Skeletal muscle satellite cell (primary cell): ENCODE measurements around the gene SCG2.
"Not testable (repeated sequence)": the region's sequence is repeated elsewhere in the genome, so short reads cannot be mapped to it uniquely, and the experiment has no call there.

ENCODE experiments used
- H3K27me3 ChIP-seq: 2 replicates; pipeline ENCODE4 v1.7.0; 2013; ENCODE audit warnings: low read length; ENCODE audit not compliant: control insufficient read depth, insufficient read depth
- H3K36me3 ChIP-seq: 2 replicates; pipeline ENCODE4 v1.7.0; 2013; ENCODE audit warnings: mild to moderate bottlenecking, control low read depth, low read length; ENCODE audit not compliant: insufficient read depth
- H3K4me1 ChIP-seq: 2 replicates; pipeline ENCODE4 v1.7.0; 2013; ENCODE audit warnings: low read length; ENCODE audit not compliant: control insufficient read depth, insufficient read depth
- H3K4me2 ChIP-seq: 2 replicates; pipeline ENCODE4 v1.7.0; 2013; ENCODE audit warnings: mild to moderate bottlenecking, low read length
- H3K4me3 ChIP-seq: 2 replicates; pipeline ENCODE4 v1.7.0; 2013; ENCODE audit warnings: low read length
- H3K9ac ChIP-seq: 2 replicates; pipeline ENCODE4 v1.7.0; 2013; ENCODE audit warnings: mild to moderate bottlenecking, low read depth, low read length, moderate library complexity
- H3K9me3 ChIP-seq: replicated peaks from 2 replicates; pipeline ENCODE4 v1.7.0; 2013; ENCODE audit warnings: mild to moderate bottlenecking, control low read depth, low read length

The SCG2 gene

DNA sequence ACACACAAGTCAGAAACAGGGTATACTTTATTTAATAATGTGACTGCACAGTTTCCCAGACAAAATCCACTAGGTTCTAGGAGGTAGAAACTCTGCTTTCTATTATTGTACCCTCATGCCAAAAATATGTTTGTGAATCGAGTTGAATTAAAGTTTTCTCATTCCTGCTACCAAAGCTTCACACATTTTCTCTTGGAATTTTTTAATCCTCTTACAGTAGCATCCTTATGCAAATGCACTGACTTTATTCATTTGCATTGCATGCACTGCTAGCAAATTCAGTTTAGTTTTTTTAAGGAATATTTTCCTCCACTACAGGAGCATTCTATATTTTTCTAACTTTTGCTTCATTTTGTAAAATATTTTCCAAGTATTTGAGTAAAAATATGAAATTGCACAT, 4.8 kb upstream of the SCG2 start:
- no peaks in the 10 kb centered on the region for H3K36me3 ChIP-seq

DNA sequence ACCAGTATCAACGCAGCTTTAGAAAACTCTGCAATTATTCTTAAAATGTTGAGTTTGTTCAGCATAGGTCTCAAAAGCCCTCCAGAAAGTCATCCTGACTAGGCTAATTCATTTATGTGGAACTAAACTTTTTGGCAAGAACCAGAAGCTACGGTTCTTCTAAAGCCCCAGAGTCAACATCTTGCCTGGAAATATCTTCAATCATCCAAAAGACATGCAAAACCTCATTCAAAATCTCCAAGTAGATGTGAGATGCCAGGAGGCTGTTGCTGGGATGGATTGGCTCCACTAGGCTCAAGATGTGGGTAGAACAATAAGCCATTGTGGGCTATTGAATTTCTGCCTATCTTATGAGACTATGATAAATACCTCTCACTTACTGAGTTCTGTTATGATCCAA, 2.1 kb upstream of the SCG2 start:
- Histone ChIP-seq H3K9me3 (no peaks in the 10 kb centered on the region), H3K4me2 (no peak overlapping the region), H3K4me1 (peaks cover 10% of the 10 kb centered on the region), H3K27me3 (no peaks in the 10 kb centered on the region), H3K9ac (no peak overlapping the region), H3K4me3 (no peak overlapping the region), H3K36me3 (no peaks in the 10 kb centered on the region)

More for the DNA sequence above, 4.8 kb upstream of the SCG2 start:
- no peak overlapping the region for H3K4me3 ChIP-seq
- no peaks in the 10 kb centered on the region for H3K4me1 ChIP-seq
- H3K27me3 ChIP-seq = no peaks in the 10 kb centered on the region
- no peaks in the 10 kb centered on the region for H3K9me3 ChIP-seq
- H3K9ac ChIP-seq = no peak overlapping the region
- no peak overlapping the region for H3K4me2 ChIP-seq

DNA sequence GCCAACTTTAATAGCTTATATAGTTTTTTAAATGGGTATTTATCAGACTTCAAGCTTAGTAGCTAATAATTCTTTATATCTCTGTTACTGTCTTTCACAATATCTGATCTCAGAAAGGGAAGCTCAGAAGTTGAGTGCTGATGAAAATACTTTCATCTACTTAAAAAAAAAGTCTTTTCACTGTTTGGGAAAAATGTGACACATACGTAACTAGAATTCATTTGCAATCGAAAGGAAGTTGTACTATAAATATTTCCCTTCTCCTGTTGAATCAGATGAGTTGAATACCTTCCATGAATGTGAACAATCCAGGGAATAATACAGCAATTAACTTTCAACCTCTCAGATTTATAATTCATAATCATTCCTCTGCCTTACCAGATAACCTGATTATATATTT, 811 bp upstream of the SCG2 start:
- H3K4me3 ChIP-seq = no peak overlapping the region
- H3K4me2 ChIP-seq = no peak overlapping the region
- peaks cover 23% of the 10 kb centered on the region for H3K4me1 ChIP-seq
- H3K9me3 ChIP-seq = no peaks in the 10 kb centered on the region
- no peaks in the 10 kb centered on the region for H3K36me3 ChIP-seq
- H3K9ac ChIP-seq = no peak overlapping the region
- H3K27me3 ChIP-seq = no peaks in the 10 kb centered on the region

DNA sequence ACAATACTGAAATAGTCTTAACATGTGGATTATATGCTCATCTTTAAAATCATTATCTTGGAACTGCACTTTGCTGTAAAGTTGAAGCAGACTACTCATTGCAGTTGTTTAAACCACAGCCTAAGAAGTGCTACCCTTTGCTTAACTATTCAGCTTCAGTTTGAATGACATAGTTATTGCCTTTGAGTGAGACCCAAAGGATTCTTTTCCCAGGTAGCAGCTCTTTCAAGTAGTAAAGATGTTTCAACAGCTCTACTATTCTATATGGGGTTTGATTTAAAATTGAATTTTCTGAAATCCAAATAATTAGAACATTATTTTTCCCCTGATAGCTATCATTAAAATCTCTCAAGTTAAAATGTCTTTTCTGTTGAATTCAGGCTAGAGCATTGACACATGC, 1.1 kb downstream of the SCG2 start:
- Histone ChIP-seq H3K4me3 (no peak overlapping the region), H3K4me1 (peaks cover 31% of the 10 kb centered on the region), H3K9me3 (no peaks in the 10 kb centered on the region), H3K36me3 (no peaks in the 10 kb centered on the region), H3K9ac (no peak overlapping the region), H3K4me2 (no peak overlapping the region), H3K27me3 (no peaks in the 10 kb centered on the region)

DNA sequence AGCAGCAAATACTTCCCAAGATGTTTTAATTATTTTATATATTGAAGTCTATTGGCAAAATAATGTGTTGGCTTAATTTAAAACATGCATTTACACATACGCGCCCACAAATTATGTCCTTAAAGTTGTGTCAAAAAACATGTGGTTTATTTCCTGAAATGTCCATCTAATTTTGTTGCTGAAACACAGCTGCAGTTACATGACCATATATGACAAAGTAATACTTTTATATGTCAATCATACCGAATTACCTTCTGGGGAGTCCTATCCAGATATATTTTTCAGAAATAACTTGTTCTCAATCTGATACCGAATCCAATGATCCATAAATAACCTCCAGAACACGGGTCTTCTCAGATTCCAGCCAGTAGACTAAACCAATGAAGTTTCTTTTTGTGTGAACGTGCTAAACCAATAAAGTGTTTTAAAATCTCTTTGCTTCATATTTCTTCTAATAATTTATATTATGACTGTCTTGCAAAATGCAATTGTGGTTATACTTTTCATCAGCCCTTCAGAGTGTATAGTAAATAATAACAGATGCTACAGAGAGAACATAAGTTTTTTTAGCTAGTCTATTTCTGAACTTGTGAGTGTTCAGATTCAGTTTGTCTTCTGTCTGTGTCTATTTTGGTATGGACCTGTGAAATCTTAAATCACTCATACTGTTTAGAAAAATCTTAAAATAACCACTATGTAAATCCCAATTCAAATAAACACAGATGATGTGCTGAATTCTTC, 2.4 kb downstream of the SCG2 start:
- peak overlapping the region; percentile 79 for H3K9ac ChIP-seq
- no peaks in the 10 kb centered on the region for H3K9me3 ChIP-seq
- H3K27me3 ChIP-seq = no peaks in the 10 kb centered on the region
- peaks cover 31% of the 10 kb centered on the region for H3K4me1 ChIP-seq
- H3K4me2 ChIP-seq = peak overlapping the region; percentile 72
- H3K36me3 ChIP-seq = no peaks in the 10 kb centered on the region
- peak overlapping the region; percentile 18 for H3K4me3 ChIP-seq

DNA sequence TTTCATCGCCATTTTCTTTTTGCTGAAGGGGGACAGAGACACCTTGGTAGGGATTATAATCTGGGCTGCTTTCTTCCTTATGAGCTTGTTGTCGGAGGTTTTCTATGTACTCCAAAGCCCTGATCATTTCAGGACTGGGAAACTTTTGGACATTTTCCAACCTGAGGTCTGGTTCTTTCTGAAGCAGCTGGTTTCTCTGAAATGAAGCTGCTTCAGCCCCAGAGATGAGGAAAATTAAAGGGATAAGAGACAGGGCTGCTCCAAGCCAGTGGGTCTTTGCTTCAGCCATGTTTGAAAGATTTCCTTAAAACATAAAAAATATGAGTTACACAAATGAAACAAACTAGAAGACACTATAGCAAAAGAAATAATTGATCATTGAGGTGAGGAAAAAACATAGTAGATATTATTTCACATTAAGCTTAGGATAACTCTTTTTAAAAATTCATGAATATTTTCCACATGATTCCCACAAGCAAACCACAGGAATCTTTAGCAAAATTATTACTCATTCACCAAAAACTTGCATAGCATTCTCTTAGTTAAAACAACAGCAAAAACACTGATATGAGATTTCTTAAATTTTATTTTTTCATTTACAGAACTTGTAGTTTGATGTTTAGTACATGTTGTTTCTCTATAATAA, 3.0 kb downstream of the SCG2 start:
- Histone ChIP-seq H3K36me3 (no peaks in the 10 kb centered on the region), H3K9ac (peak overlapping the region; percentile 79), H3K4me2 (peak overlapping the region; percentile 72), H3K4me1 (peaks cover 31% of the 10 kb centered on the region), H3K4me3 (peak overlapping the region; percentile 18), H3K9me3 (no peaks in the 10 kb centered on the region), H3K27me3 (no peaks in the 10 kb centered on the region)

DNA sequence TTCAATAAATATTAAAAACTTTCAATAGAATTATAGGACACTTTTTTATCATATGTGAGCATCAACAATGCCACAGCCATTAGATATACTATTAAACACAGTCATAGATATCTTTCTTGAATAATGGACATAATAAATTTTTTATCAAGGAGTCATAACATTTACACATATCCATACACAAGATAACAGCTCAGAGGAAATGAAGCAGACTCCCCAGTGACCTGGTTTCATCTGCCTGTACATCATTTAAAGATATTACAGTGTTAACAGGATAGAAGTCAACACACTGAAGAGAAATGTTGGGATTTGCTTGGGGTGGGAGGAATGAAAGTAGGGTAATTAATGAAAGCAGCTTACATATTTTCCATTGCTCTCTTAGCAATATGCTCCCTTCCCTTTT, 5.1 kb downstream of the SCG2 start:
- Histone ChIP-seq H3K9me3 (no peaks in the 10 kb centered on the region), H3K9ac (no peak overlapping the region)

DNA sequence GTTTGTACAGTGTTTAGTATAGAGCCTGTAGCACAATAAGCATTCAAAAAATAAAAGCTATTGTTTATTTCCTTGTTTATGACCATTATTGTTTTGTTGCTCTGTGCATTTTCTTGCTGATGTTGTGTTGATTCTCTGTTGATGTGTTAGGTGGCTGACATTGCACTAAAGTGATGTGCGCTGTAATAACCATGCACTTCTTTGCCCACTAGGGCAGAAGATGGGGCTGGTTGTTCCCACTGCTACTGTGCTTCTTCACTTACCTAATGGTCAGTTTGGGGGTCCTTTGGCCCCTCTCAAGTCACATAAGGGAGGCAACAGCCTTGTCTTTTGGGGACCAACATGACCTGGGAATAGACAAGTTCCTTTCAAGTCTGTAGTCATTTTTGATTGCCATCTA, 6.0 kb downstream of the SCG2 start:
- H3K4me2 ChIP-seq = no peak overlapping the region

More for the DNA sequence above, 5.1 kb downstream of the SCG2 start:
- H3K4me1 ChIP-seq = peaks cover 31% of the 10 kb centered on the region
- H3K36me3 ChIP-seq = no peaks in the 10 kb centered on the region
- H3K27me3 ChIP-seq = no peaks in the 10 kb centered on the region
- no peak overlapping the region for H3K4me3 ChIP-seq
- H3K4me2 ChIP-seq = no peak overlapping the region

DNA sequence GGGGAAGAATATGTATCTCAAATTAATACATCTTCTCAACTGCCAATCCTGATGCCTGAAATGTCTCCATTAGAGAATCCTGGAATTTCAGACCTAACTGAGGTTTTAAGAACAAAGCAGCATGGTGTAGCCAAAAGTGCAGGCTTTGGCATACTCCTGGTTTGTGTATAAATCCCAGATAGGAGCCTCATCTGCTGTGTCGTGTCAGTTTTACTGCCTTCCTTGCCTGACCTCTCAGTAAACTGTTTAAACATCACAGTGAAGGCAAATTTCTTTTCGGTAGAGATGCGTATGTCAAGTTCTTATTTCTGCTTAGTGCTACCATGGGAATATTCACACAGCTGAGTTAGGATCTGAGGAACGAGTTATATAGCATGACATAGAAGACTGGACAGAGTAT, 7.3 kb downstream of the SCG2 start:
- H3K9me3 ChIP-seq = no peaks in the 10 kb centered on the region
- no peak overlapping the region for H3K4me3 ChIP-seq
- peaks cover 42% of the 10 kb centered on the region for H3K4me1 ChIP-seq
- no peak overlapping the region for H3K9ac ChIP-seq
- no peaks in the 10 kb centered on the region for H3K36me3 ChIP-seq
- H3K4me2 ChIP-seq = no peak overlapping the region
- no peaks in the 10 kb centered on the region for H3K27me3 ChIP-seq

More for the DNA sequence above, 6.0 kb downstream of the SCG2 start:
- no peaks in the 10 kb centered on the region for H3K9me3 ChIP-seq
- no peak overlapping the region for H3K4me3 ChIP-seq
- no peaks in the 10 kb centered on the region for H3K27me3 ChIP-seq
- peaks cover 40% of the 10 kb centered on the region for H3K4me1 ChIP-seq
- no peaks in the 10 kb centered on the region for H3K36me3 ChIP-seq
- no peak overlapping the region for H3K9ac ChIP-seq

DNA sequence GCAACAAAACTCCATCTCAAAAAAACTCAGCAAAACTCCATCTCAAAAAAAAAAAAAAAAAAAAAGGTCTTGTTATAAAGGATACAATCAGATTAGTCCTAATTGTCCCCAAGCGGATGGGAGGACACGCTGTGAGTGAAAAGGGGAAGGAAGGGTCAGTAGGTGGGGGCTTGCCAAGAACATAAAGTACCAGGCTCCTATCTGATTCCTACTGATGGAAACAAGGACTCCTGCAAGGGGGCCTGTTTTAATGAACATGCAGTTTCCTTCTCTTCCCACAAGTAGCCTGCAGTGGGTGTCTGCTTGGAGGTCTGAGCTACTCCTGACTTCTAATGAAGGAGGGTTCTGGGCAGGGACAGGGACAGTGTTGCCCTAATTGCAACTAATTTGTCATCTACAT, 7.9 kb downstream of the SCG2 start:
- Histone ChIP-seq H3K9me3 (no peaks in the 10 kb centered on the region), H3K36me3 (no peaks in the 10 kb centered on the region), H3K9ac (no peak overlapping the region), H3K4me1 (peaks cover 37% of the 10 kb centered on the region), H3K4me2 (no peak overlapping the region), H3K27me3 (no peaks in the 10 kb centered on the region), H3K4me3 (no peak overlapping the region)

DNA sequence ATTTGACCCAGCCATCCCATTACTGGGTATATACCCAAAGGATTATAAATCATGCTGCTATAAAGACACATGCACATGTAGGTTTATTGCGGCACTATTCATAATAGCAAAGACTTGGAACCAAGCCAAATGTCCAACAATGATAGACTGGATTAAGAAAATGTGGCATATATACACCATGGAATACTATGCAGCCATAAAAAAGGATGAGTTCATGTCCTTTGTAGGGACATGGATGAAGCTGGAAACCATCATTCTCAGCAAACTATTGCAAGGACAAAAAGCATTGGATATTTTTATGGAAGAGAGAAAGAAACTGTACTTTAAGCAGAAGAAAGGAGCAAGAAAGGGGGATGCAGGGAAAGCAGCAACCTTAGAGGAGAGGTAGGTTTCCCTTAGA, 9.5 kb downstream of the SCG2 start:
- peaks cover 24% of the 10 kb centered on the region for H3K4me1 ChIP-seq
- H3K9ac ChIP-seq = not testable (repeated sequence)

DNA sequence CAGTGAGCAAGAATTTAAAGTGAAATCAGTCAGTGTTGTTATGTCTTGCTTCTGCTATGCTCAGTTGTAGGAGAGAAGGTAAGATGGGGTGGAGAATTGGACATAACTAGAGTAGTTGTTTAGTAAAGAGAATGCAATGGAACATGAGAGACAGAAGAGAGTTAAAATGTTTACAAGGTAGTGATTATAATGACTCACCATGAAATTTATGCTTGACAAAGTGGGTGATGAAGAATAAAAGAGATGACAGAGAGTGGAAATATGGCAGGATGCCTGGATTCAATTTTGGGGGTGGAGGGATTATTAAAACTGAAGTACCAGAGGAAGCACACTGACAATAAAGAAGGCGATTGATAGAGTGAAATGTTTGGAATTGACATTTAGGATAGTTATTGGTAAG, 10.6 kb downstream of the SCG2 start:
- no peak overlapping the region for H3K9ac ChIP-seq
- H3K9me3 ChIP-seq = no peaks in the 10 kb centered on the region
- H3K27me3 ChIP-seq = no peaks in the 10 kb centered on the region
- no peak overlapping the region for H3K4me3 ChIP-seq
- H3K36me3 ChIP-seq = no peaks in the 10 kb centered on the region
- peak overlapping the region; percentile 27 for H3K4me2 ChIP-seq
- H3K4me1 ChIP-seq = peaks cover 18% of the 10 kb centered on the region

More for the DNA sequence above, 9.5 kb downstream of the SCG2 start:
- H3K27me3 ChIP-seq, H3K9me3 ChIP-seq, H3K36me3 ChIP-seq, H3K4me2 ChIP-seq, H3K4me3 ChIP-seq: not testable (repeated sequence)
